Hepatocyte (in vitro differentiated cells): ENCODE results near the gene WNK2. TPM values are rescaled to one million over a fixed set of nuclear protein-coding genes. Genes with fewer than 3 reads are reported as not detected.

Source experiments
- DNase-seq: peaks from one replicate; pipeline ENCODE4 v3.0.0-alpha.2; 2016; ENCODE audit warnings: low spot score
- H2AFZ ChIP-seq: fragments of 200-600 bp; sonication (generic); 2 replicates; pipeline ENCODE4 v1.6.0; 2016; ENCODE audit warnings: antibody characterized with exemption, mild to moderate bottlenecking
- H3K27ac ChIP-seq: fragments of 200-600 bp; sonication (generic); 2 replicates; pipeline ENCODE4 v1.5.1; 2016; ENCODE audit warnings: mild to moderate bottlenecking
- H3K27me3 ChIP-seq: fragments of 200-600 bp; sonication (generic); 2 replicates; pipeline ENCODE4 v1.6.1; 2016
- H3K36me3 ChIP-seq: fragments of 200-600 bp; sonication (generic); replicated peaks from 2 replicates; pipeline ENCODE4 v1.5.1; 2016; ENCODE audit warnings: low read depth; ENCODE audit not compliant: insufficient read depth
- H3K4me1 ChIP-seq: fragments of 200-600 bp; sonication (generic); 2 replicates; pipeline ENCODE4 v1.5.1; 2016; ENCODE audit warnings: mild to moderate bottlenecking, moderate library complexity; ENCODE audit not compliant: insufficient read depth
- H3K4me2 ChIP-seq: fragments of 200-600 bp; sonication (generic); 2 replicates; pipeline ENCODE4 v1.6.0; 2016
- H3K4me3 ChIP-seq: fragments of 200-600 bp; sonication (generic); 2 replicates; pipeline ENCODE4 v1.5.1; 2016; ENCODE audit warnings: mild to moderate bottlenecking
- H3K79me2 ChIP-seq: fragments of 200-600 bp; sonication (generic); 2 replicates; pipeline ENCODE4 v1.6.0; 2017; ENCODE audit warnings: mild to moderate bottlenecking
- H3K9me2 ChIP-seq: fragments of 200-600 bp; sonication (generic); replicated peaks from 2 replicates; pipeline ENCODE4 v1.6.0; 2017; ENCODE audit warnings: mild to moderate bottlenecking; ENCODE audit not compliant: insufficient read depth
- H3K9me3 ChIP-seq: fragments of 200-600 bp; sonication (generic); 2 replicates; pipeline ENCODE4 v1.5.1; 2016; ENCODE audit warnings: low read depth, mild to moderate bottlenecking
- H4K20me1 ChIP-seq: fragments of 200-600 bp; sonication (generic); 2 replicates; pipeline ENCODE4 v1.6.0; 2016; ENCODE audit warnings: mild to moderate bottlenecking; ENCODE audit not compliant: insufficient read depth, poor library complexity, severe bottlenecking
- EZH2 ChIP-seq: fragments of 200-600 bp; sonication (generic); IDR thresholded peaks from 2 replicates; pipeline ENCODE4 v1.6.1; 2016; ENCODE audit warnings: antibody characterized with exemption, mild to moderate bottlenecking, borderline replicate concordance
- EZH2phosphoT487 ChIP-seq: fragments of 200-600 bp; sonication (generic); IDR thresholded peaks from one replicate; pipeline ENCODE4 v1.6.1; 2018; ENCODE audit warnings: antibody characterized with exemption, mild to moderate bottlenecking, low read depth, moderate library complexity; ENCODE audit not compliant: unreplicated experiment, severe bottlenecking
- WGBS: methylation state at CpG from one replicate; pipeline ENCODE4 v1.1.6; 2016; ENCODE audit warnings: low lambda C conversion rate; ENCODE audit errors: missing lambda C conversion rate; 5-methylcytosine and 5-hydroxymethylcytosine counted together
- polyA plus RNA-seq: library from polyadenylated mRNA; unstranded; fragments of >200 nt; fragmentation: Nextera tagmentation; extraction: Ambion mirVana; gene quantifications from 2 replicates; pipeline ENCODE4 v1.2.1, GENCODE V29; 2016
- total RNA-seq: library from RNA; depleted of rRNA; stranded (reverse); fragments of >200 nt; gene quantifications from 2 replicates; pipeline ENCODE4 v1.2.3, GENCODE V29; 2014
- TF ChIP-seq, protein P1 (sequence below): fragments of 200-600 bp; sonication (generic); IDR thresholded peaks from 2 replicates; pipeline ENCODE4 v1.5.1; 2016; ENCODE audit warnings: antibody characterized with exemption, mild to moderate bottlenecking; ENCODE audit not compliant: poor library complexity

The WNK2 gene
- total and polyA plus RNA-seq, 2 experiments from 2014 or later = 8.9 to 13.5 TPM

DNA sequence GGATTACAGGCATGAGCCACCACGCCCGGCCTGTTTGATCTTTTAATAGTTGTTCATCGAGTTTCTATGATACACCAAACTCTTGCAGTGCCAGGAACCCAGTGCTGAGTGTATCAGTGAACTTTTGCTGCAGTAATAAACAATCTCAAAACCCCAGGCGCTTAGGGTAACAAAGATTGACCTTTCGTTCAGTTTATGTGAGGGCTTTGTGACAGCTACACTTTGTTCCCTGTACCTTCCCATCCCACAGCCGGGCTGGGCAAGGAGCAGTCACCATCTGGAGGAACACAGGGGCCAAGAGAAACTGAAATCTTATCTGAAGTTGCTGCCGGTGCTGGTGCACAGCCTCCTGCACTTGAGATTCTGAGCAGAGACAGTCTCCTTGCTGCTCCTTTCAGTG is 17.2 kb upstream of the WNK2 start:
- WGBS = 72% methylated on average over 7 of the region's 7 CpGs
- Histone ChIP-seq H3K9me2 (no peaks in the 10 kb centered on the region), H2AFZ (no peak overlapping the region), H3K4me2 (no peak overlapping the region), H3K79me2 (no peaks in the 10 kb centered on the region), H4K20me1 (no peaks in the 10 kb centered on the region), H3K4me3 (no peak overlapping the region), H3K36me3 (no peaks in the 10 kb centered on the region), H3K27me3 (no peaks in the 10 kb centered on the region), H3K9me3 (no peaks in the 10 kb centered on the region), H3K27ac (no peak overlapping the region), H3K4me1 (no peaks in the 10 kb centered on the region)
- TF ChIP-seq, protein P1, sequence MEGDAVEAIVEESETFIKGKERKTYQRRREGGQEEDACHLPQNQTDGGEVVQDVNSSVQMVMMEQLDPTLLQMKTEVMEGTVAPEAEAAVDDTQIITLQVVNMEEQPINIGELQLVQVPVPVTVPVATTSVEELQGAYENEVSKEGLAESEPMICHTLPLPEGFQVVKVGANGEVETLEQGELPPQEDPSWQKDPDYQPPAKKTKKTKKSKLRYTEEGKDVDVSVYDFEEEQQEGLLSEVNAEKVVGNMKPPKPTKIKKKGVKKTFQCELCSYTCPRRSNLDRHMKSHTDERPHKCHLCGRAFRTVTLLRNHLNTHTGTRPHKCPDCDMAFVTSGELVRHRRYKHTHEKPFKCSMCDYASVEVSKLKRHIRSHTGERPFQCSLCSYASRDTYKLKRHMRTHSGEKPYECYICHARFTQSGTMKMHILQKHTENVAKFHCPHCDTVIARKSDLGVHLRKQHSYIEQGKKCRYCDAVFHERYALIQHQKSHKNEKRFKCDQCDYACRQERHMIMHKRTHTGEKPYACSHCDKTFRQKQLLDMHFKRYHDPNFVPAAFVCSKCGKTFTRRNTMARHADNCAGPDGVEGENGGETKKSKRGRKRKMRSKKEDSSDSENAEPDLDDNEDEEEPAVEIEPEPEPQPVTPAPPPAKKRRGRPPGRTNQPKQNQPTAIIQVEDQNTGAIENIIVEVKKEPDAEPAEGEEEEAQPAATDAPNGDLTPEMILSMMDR = no peak
- no peak for TF ChIP-seq EZH2
- TF ChIP-seq EZH2phosphoT487 = no peak
- DNase-seq = no peak

DNA sequence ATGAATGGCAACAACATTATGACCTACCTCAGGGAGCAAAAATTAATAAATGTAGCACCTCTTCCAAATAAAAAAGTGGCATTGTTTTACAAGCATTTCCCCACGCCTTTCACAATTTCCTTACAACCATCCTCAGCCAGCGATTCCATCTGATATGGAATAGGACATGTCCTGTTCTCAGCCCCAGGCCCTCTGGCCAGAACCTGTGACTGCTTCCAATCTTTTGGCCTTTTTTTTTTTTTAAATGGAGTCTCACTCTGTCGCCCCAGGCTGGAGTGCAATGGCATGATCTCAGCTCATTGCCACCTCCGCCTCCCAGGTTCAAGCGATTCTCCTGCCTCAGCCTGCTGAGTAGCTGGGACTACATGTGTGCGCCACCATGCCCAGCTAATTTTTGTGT is 16.8 kb upstream of the WNK2 start:
- no peaks in the 10 kb centered on the region for H3K9me3 ChIP-seq
- H4K20me1 ChIP-seq = no peaks in the 10 kb centered on the region
- H3K4me2 ChIP-seq = no peak overlapping the region
- no peak overlapping the region for H2AFZ ChIP-seq
- no peaks in the 10 kb centered on the region for H3K36me3 ChIP-seq
- no peaks in the 10 kb centered on the region for H3K9me2 ChIP-seq
- no peak for TF ChIP-seq EZH2phosphoT487
- no peaks in the 10 kb centered on the region for H3K27me3 ChIP-seq
- no peak for DNase-seq
- no peak overlapping the region for H3K27ac ChIP-seq
- 93% methylated on average over 6 of the region's 6 CpGs for WGBS
- no peaks in the 10 kb centered on the region for H3K79me2 ChIP-seq
- H3K4me1 ChIP-seq = no peaks in the 10 kb centered on the region
- H3K4me3 ChIP-seq = no peak overlapping the region

DNA sequence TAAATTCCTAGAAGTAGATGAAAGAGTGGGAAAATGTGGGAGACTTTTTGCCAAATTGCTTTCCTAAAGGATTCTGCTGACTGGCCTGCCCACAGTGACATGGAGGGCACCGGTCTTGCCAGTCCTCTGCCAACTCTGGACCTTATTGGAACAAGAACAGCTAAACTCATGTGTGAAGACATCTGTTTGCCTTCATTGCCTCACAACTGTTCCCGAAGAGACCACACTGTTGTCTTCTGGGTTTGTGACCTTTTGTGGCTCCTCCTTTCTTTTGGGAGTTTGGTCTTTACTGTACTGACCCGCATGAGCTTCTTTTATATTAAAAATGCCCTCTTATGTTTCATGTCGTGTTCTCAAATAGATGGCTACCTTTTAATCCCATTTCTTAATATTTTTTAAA is 16.1 kb upstream of the WNK2 start:
- no peak overlapping the region for H3K4me2 ChIP-seq
- DNase-seq = no peak
- 85% methylated on average over 4 of the region's 4 CpGs for WGBS
- H3K79me2 ChIP-seq = no peaks in the 10 kb centered on the region
- TF ChIP-seq EZH2 (no peak), EZH2phosphoT487 (no peak)
- TF ChIP-seq, protein P1 = no peak
- H3K4me3 ChIP-seq = no peak overlapping the region
- no peaks in the 10 kb centered on the region for H3K36me3 ChIP-seq
- H3K9me3 ChIP-seq = no peaks in the 10 kb centered on the region
- H2AFZ ChIP-seq = no peak overlapping the region
- no peaks in the 10 kb centered on the region for H3K4me1 ChIP-seq
- H3K9me2 ChIP-seq = no peaks in the 10 kb centered on the region
- no peaks in the 10 kb centered on the region for H3K27me3 ChIP-seq
- H3K27ac ChIP-seq = no peak overlapping the region
- H4K20me1 ChIP-seq = no peaks in the 10 kb centered on the region

DNA sequence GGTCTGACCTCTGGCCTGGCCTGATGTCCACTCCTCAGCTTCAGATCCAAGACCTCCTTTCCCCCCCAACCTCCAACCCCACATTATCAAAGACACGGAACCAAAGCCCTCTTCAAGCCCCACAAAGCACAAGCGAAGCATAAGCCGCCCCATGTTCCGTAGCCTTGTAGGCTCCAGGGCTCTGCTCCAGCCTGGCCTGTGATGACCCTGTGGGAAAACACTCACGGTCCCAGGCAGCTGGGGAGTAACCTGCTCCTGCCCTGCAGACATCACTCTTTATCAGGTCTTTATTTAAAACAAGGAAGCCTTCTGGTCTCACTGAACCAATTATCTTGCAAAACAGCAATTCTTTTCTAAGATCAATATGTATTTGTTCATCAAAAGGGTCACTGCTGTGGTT is 15.4 kb upstream of the WNK2 start:
- Histone ChIP-seq H2AFZ (no peak overlapping the region), H3K4me3 (no peak overlapping the region), H3K27ac (no peak overlapping the region), H3K27me3 (no peaks in the 10 kb centered on the region), H3K9me3 (no peaks in the 10 kb centered on the region), H4K20me1 (no peaks in the 10 kb centered on the region), H3K9me2 (no peaks in the 10 kb centered on the region), H3K4me2 (no peak overlapping the region), H3K36me3 (no peaks in the 10 kb centered on the region), H3K79me2 (no peaks in the 10 kb centered on the region), H3K4me1 (no peaks in the 10 kb centered on the region)
- no peak for DNase-seq
- WGBS = 88% methylated on average over 5 of the region's 5 CpGs
- TF ChIP-seq EZH2 = no peak
- TF ChIP-seq, protein P1 = no peak
- no peak for TF ChIP-seq EZH2phosphoT487
